Left ventricle myocardium inferior (tissue), 1 donor: Measurements from ENCODE around the gene CMTM3. TPM values are rescaled to one million over a fixed set of nuclear protein-coding genes. Genes with fewer than 3 reads are reported as not detected.

Experiments
- DNase-seq: peaks from one replicate; pipeline ENCODE4 v3.0.0-alpha.2; 2020
- H3K27ac ChIP-seq: fragments of 200-600 bp; replicated peaks from 2 replicates; pipeline ENCODE4 v1.8.0; 2021
- H3K27me3 ChIP-seq: fragments of 200-600 bp; 2 replicates; pipeline ENCODE4 v1.8.0; 2021; ENCODE audit warnings: low read depth
- H3K36me3 ChIP-seq: fragments of 200-600 bp; 2 replicates; pipeline ENCODE4 v1.8.0; 2021
- H3K4me1 ChIP-seq: fragments of 200-600 bp; 2 replicates; pipeline ENCODE4 v1.8.0; 2021
- H3K4me3 ChIP-seq: fragments of 200-600 bp; 2 replicates; pipeline ENCODE4 v1.8.0; 2021; ENCODE audit warnings: mild to moderate bottlenecking, moderate library complexity
- H3K9me3 ChIP-seq: fragments of 200-600 bp; replicated peaks from 2 replicates; pipeline ENCODE4 v1.8.0; 2021
- intact Hi-C: fragments of 100-400 bp; cut with micrococcal nuclease; formaldehyde crosslinking; loops from one replicate; pipeline ENCODE4 v1.11.0; 2022
- total RNA-seq: library from RNA; stranded (reverse); fragmentation: NEBNext Ultra II Directional; extraction: Animal tissue kit (Norgen Biotek cat#: 25700); gene quantifications from one replicate; pipeline ENCODE4 v1.2.1, GENCODE V29; 2021
- TF ChIP-seq, protein P1 (sequence below): fragments of 200-600 bp; IDR thresholded peaks from 2 replicates; pipeline ENCODE4 v1.8.0; 2021; ENCODE audit warnings: antibody characterized with exemption, mild to moderate bottlenecking, borderline replicate concordance
- donor health status: DM: no; HTN: yes; CAD: no; lungs with severe emphysema.

The CMTM3 gene
- total RNA-seq, 1 donor from 2014 or later: 8.3 TPM

DNA sequence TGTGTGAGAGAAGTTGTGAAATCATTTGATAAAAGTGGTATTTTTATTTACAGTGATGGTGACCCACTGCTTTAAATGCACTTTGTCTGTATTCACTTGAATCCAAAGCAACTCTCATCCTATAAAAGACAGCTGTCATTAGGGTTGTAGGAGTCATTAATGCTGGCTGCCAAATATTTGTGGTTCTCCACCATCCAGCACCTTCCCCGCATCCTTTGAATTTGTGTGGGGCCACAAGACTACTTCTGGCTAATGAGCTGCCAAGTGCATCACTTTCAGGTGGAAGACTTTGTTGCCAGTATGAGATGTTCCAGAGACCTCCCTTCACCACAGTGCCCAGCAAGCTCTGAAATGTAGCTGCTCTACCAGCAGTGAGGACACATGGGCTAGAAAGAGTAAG, 43.4 kb downstream of the CMTM3 start:
- no peak for DNase-seq
- Histone ChIP-seq H3K27me3 (no peaks in the 10 kb centered on the region), H3K36me3 (no peaks in the 10 kb centered on the region), H3K4me1 (peaks cover 13% of the 10 kb centered on the region), H3K27ac (no peak overlapping the region), H3K4me3 (no peak overlapping the region), H3K9me3 (no peaks in the 10 kb centered on the region)
- TF ChIP-seq, protein P1, sequence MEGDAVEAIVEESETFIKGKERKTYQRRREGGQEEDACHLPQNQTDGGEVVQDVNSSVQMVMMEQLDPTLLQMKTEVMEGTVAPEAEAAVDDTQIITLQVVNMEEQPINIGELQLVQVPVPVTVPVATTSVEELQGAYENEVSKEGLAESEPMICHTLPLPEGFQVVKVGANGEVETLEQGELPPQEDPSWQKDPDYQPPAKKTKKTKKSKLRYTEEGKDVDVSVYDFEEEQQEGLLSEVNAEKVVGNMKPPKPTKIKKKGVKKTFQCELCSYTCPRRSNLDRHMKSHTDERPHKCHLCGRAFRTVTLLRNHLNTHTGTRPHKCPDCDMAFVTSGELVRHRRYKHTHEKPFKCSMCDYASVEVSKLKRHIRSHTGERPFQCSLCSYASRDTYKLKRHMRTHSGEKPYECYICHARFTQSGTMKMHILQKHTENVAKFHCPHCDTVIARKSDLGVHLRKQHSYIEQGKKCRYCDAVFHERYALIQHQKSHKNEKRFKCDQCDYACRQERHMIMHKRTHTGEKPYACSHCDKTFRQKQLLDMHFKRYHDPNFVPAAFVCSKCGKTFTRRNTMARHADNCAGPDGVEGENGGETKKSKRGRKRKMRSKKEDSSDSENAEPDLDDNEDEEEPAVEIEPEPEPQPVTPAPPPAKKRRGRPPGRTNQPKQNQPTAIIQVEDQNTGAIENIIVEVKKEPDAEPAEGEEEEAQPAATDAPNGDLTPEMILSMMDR: no peak
- intact Hi-C loops: no loop called here

DNA sequence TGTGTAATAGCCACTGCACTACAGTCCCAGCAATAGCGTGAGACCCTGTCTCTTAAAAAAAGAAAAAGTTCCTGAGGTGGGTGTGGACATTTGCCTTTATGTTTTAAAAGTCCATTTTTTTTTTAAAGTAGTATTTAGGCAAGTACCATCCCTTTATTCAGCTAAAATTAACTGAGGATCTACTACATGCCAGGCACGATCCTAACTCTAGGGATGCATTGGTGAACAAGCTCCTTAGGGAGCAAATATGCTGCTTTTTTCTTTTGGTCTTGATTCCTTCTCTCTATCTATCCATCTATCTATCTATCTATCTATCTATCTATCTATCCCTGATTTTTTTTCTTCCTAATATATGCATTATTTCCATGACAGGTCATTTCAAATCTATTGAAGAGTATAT, 44.7 kb downstream of the CMTM3 start:
- H3K9me3 ChIP-seq: no peaks in the 10 kb centered on the region
- no peak overlapping the region for H3K27ac ChIP-seq
- no peaks in the 10 kb centered on the region for H3K36me3 ChIP-seq
- no peak for DNase-seq
- H3K4me3 ChIP-seq: no peak overlapping the region
- TF ChIP-seq, protein P1: no peak
- no peaks in the 10 kb centered on the region for H3K27me3 ChIP-seq
- peaks cover 16% of the 10 kb centered on the region for H3K4me1 ChIP-seq
- intact Hi-C loops: no loop called here

DNA sequence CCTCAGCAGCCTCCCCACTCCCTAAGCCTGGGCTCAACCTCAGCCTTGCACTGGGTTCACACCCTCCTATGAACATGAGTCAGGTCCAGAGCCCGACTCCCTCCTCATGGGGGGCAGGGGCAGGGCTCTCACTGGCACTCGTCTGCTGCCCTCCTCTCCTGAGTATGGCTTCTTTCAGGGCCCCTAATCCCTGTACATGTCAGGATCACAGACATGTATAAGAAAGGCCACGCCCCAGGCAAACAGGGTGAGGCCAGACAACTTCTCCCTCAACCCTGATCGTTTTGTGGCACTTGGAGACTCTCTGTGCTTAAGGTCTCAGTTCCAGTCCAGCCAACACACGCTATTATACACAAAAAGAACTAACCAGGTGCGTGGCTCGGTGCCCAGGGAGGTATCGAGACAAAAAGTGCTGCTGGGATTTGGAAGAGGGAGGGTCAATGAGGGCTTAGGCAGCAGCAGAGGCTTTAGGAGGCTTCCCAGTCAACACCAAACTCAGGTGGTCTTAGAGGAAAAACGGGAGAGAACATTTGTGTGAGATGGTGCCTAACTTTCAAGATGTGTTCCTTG, 45.2 kb downstream of the CMTM3 start:
- Histone ChIP-seq H3K27ac (no peak overlapping the region), H3K4me1 (peaks cover 16% of the 10 kb centered on the region), H3K36me3 (no peaks in the 10 kb centered on the region), H3K9me3 (no peaks in the 10 kb centered on the region), H3K4me3 (no peak overlapping the region), H3K27me3 (no peaks in the 10 kb centered on the region)
- TF ChIP-seq, protein P1: no peak
- intact Hi-C loops: no loop called here
- no peak for DNase-seq

DNA sequence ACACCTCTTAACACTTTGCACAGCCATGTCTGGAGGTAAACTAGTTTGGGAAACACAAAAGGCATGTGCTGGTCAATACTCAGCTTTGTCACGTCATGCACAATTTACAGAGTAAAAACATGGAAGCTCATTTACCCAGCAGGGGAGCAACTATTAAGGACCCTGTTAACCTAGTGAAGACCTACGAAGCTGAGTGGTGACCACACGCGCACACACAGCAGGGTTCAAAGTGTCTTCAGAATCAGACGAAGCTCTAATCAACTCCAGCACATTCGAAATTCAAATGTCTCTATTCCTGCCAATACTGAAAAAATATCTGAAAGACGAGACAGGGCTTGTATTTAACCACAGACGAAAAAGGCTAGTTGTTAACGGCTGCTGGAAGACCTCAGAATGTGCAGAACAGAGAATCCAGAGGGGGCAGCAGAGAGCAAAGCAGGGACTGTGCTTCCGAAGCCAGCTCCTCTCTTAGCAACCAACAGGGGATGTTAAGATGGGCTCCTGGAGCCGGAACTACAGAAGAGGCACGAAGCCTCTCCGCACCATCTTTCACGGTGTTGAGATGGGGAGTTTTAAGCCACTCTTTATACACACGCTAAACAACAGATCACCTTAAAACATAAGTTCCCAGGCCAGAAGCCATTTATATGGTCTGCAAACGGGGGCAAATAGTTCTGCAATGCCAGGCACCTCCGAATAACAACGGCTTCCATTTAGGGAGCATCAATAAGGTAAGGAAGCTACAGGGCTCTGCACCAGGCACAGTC, 46.4 kb downstream of the CMTM3 start:
- Histone ChIP-seq H3K4me1 (peaks cover 16% of the 10 kb centered on the region), H3K4me3 (peak overlapping the region; percentile 26), H3K27me3 (no peaks in the 10 kb centered on the region), H3K9me3 (no peaks in the 10 kb centered on the region), H3K27ac (no peak overlapping the region), H3K36me3 (no peaks in the 10 kb centered on the region)
- TF ChIP-seq, protein P1: peak; percentile 96
- DNase-seq: peak; percentile 60
- intact Hi-C loops: no loop called here

DNA sequence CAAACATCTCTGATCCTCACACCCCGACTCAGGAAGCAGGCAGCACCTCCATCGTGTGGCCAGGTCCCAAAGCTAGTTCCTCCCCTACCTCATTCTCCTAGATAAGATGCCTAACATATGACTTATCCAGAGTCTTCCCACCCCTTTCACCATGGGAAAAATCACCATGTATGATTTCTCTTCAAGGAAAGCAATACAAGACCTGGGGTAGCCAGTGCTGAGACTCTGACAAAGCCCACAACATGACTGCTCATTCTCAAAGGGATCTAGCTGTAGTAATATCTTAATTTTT, 46.9 kb downstream of the CMTM3 start:
- intact Hi-C loops: no loop called here
- H3K36me3 ChIP-seq: no peaks in the 10 kb centered on the region
- H3K27ac ChIP-seq: no peak overlapping the region
- no peak for DNase-seq
- no peaks in the 10 kb centered on the region for H3K9me3 ChIP-seq
- peaks cover 16% of the 10 kb centered on the region for H3K4me1 ChIP-seq
- peak overlapping the region; percentile 26 for H3K4me3 ChIP-seq
- H3K27me3 ChIP-seq: no peaks in the 10 kb centered on the region
- TF ChIP-seq, protein P1: no peak
